SKM-1 (cell line): ENCODE results near the gene PTPRU.
"Not testable (repeated sequence)": the region's sequence is repeated elsewhere in the genome, so short reads cannot be mapped to it uniquely, and the experiment has no call there.

ENCODE experiments used
- DNase-seq: peaks from one replicate; lab custom pipeline; 2025; ENCODE audit not compliant: unreplicated experiment; lab: John Stamatoyannopoulos, UW

PTPRU gene

GRCh38 chr1:29285771-29286170 is 49.4 kb downstream of the PTPRU start:
- no peak for DNase-seq

GRCh38 chr1:29286194-29286767 is 50.0 kb downstream of the PTPRU start:
- no peak for DNase-seq

- DNase-seq = no peak
Measured at GRCh38 chr1:29289493-29289892, 53.2 kb downstream of the PTPRU start.

- DNase-seq = no peak
Measured at GRCh38 chr1:29290414-29290985, 54.2 kb downstream of the PTPRU start.

GRCh38 chr1:29291756-29292155 is 55.4 kb downstream of the PTPRU start:
- no peak for DNase-seq

- no peak for DNase-seq
Measured at GRCh38 chr1:29292344-29292743, 56.0 kb downstream of the PTPRU start.

GRCh38 chr1:29297450-29297849 is 61.1 kb downstream of the PTPRU start:
- DNase-seq = no peak

GRCh38 chr1:29298246-29298645 is 61.9 kb downstream of the PTPRU start:
- no peak for DNase-seq

- no peak for DNase-seq
Measured at GRCh38 chr1:29299446-29299845, 63.1 kb downstream of the PTPRU start.

- not testable (repeated sequence) for DNase-seq
Measured at GRCh38 chr1:29301732-29302131, 65.4 kb downstream of the PTPRU start.

GRCh38 chr1:29303201-29304024 is 67.1 kb downstream of the PTPRU start:
- DNase-seq = no peak

GRCh38 chr1:29304025-29304684 is 67.8 kb downstream of the PTPRU start:
- no peak for DNase-seq

- DNase-seq = no peak
Measured at GRCh38 chr1:29305943-29306342, 69.6 kb downstream of the PTPRU start.

GRCh38 chr1:29306471-29307140 is 70.3 kb downstream of the PTPRU start:
- DNase-seq = no peak

- no peak for DNase-seq
Measured at GRCh38 chr1:29309075-29309474, 72.8 kb downstream of the PTPRU start.

- DNase-seq = no peak
Measured at GRCh38 chr1:29309621-29310020, 73.3 kb downstream of the PTPRU start.

- DNase-seq = no peak
Measured at GRCh38 chr1:29310616-29311180, 74.4 kb downstream of the PTPRU start.

- DNase-seq = no peak
Measured at GRCh38 chr1:29311352-29312030, 75.2 kb downstream of the PTPRU start.

GRCh38 chr1:29312469-29313461 is 76.4 kb downstream of the PTPRU start:
- DNase-seq = no peak
